GM12891 (cell line): ENCODE data around the gene SLC15A1.

ENCODE experiments used
- DNase-seq: peaks from one replicate; pipeline ENCODE4 v3.0.0; 2011; ENCODE audit warnings: low spot score; ENCODE audit not compliant: insufficient read length
- FAIRE-seq: peaks from 2 replicates; lab custom pipeline; 2011; peaks lifted over from hg19 to GRCh38; lab: Jason Lieb, UNC
- PAX5 ChIP-seq: IDR thresholded peaks from 2 replicates; pipeline ENCODE4 v1.6.1; 2011; ENCODE audit warnings: low read length, moderate library complexity, mild to moderate bottlenecking; ENCODE audit not compliant: insufficient read depth, severe bottlenecking
- POLR2A ChIP-seq: IDR thresholded peaks from 2 replicates; pipeline ENCODE4 v1.6.1; 2011; ENCODE audit warnings: low read depth, low read length, control low read depth
- POLR2AphosphoS5 ChIP-seq: IDR thresholded peaks from 2 replicates; pipeline ENCODE4 v1.6.1; 2011; ENCODE audit warnings: low read depth, low read length, control low read depth
- POU2F2 ChIP-seq: IDR thresholded peaks from 2 replicates; pipeline ENCODE4 v1.6.1; 2011; ENCODE audit warnings: low read depth, mild to moderate bottlenecking, control low read depth, low read length, moderate library complexity
- SPI1 ChIP-seq: IDR thresholded peaks from 2 replicates; pipeline ENCODE4 v1.6.1; 2011; ENCODE audit warnings: low read depth, low read length, control low read depth
- TAF1 ChIP-seq: IDR thresholded peaks from 2 replicates; pipeline ENCODE4 v1.6.1; 2011; ENCODE audit warnings: low read depth, low read length, control low read depth

The SLC15A1 gene

DNA sequence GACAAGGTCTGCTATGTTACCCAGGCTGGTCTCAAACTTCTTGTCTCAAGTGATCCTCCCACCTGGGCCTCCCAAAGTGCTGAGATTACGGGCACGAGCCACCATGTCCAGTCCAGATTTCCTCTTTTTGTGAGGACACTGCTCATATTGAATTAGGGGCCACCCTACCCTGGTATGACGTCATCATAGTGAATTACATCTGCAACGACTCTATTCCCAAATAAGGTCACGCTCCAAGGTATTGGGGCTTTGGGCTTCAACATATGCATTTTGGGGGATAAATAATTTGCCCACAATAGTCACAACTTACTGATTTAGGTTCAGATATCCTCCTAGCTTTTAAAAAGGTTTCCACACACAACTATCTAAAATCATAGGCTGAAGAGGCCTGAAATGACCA is 9.5 kb downstream of the SLC15A1 start:
- DNase-seq (no peak), FAIRE-seq (no peak)
- no peak for TF ChIP-seq POLR2A
- TF ChIP-seq POLR2AphosphoS5, result no peak
- no peak for TF ChIP-seq SPI1
- no peak for TF ChIP-seq TAF1
- TF ChIP-seq POU2F2, result no peak
- TF ChIP-seq PAX5, result no peak

DNA sequence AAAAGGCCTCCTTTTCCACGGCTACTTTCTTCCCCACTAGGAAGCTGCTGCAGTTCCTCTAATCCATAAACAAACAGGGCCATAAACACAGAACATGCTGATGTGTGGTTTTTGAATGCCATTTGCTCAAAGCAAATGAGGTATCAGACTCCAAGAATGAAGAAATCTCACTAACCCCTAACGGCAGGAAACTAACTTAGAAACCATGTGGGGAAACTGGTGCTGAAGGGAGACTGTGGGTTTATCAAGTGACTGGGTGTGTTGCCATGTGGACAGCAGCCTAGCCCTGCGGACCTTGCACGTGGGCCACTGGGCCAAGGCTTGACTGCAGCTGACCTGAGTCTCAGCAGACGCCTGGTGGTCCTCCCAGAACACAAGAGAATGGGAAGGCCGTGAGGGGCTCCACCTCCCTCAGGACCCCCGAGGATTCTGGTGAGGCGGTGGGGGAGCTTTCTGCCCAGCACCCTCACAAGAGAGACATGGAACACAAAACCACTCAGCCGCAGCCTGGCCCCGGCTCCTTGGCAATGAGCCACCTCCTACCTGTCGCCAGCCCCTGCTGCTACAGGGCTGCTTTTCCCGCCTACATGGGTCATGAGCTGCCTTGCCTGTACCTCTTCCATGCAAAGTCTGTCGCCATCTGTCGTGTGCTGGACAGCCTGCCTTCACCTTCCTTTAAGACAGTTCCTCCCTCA is 10.6 kb downstream of the SLC15A1 start:
- FAIRE-seq, result no peak
- TF ChIP-seq POU2F2 (no peak), TAF1 (no peak), SPI1 (no peak), PAX5 (no peak), POLR2A (no peak), POLR2AphosphoS5 (no peak)
- DNase-seq, result no peak

DNA sequence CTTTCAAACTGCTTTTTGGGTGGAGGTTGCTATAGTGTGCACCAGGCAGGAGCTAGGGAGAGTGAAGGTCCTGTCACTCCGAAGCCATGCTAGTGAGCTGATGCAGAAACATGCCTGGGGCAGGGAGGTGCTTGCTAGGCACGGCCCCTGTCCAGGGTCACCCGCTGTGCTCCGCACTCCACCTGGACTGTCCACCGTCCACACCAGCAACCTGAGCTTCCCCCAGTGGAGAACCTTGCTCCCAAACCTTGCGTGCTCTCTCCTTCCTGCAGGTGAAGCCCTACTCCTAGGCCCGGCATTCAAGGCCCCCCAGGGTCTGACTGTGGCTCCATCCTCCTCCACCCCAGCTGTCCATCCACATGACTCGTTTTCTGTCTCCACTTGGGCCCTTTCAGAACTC is 12.3 kb downstream of the SLC15A1 start:
- no peak for TF ChIP-seq TAF1
- no peak for TF ChIP-seq POLR2A
- DNase-seq, result no peak
- no peak for FAIRE-seq

DNA sequence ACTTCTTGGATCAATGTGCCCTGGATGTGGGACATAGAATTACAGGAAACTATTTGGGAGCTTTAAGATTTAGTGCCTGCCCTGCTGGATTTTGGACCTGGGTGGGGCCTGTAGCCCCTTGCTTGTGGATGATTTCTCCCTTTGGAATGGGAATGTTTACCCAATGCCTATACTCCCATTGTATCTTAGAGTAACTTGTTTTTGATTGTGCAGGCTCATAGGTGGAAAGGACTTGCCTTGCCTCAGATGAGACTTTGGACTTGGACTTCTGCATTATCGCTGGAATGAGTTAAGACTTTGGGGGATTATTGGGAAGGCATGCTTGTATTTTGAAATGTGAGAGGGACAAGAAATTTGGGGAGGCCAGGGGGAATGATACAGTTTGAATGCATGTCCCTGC is 13.5 kb downstream of the SLC15A1 start:
- no peak for FAIRE-seq

DNA sequence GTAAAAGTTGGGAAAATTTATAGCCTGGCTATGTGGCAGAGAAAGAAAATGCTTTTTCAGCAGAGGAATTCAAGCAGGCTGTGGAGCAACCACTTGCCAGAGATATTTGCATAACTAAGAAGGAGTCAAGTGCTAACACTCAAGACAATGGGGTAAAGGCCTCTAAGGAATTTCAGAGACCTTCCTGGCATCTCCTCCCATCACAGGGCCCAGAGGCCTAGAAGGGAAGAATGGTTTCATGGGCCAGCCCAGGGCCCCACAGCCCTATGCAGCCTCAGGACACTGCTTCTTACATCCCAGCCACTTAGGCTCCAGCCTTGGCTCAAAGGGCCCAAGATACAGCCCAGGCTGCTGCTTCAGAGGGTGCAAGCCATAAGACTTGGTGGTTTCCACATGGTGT is 14.3 kb downstream of the SLC15A1 start:
- TF ChIP-seq POLR2A, result no peak
- TF ChIP-seq POU2F2, result no peak

More for the DNA sequence above, 13.5 kb downstream of the SLC15A1 start:
- TF ChIP-seq POLR2A (no peak), SPI1 (no peak), TAF1 (no peak), POLR2AphosphoS5 (no peak), POU2F2 (no peak), PAX5 (no peak)
- no peak for DNase-seq

DNA sequence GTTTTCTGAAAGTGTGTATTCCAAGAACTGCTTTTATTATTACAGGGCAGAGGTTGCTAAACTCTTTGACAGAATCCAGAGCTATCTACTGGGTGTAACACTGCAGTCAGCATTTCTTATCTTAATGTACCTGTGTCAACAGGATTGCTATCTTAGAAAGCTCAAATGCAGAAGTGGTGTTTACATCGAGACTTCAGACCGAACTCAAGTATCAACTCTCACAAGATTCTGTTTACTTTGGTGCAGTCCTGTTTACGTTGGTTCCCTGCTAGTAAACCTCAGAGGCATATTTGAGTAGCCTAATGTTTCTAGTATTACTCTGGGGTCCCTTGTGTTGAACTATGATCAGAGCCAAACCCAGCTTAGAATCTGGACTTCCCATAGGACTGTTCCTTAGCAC is 20.5 kb downstream of the SLC15A1 start:
- no peak for TF ChIP-seq SPI1
- TF ChIP-seq POU2F2, result no peak
- FAIRE-seq (no peak), DNase-seq (no peak)

More for the DNA sequence above, 14.3 kb downstream of the SLC15A1 start:
- FAIRE-seq (no peak), DNase-seq (no peak)

DNA sequence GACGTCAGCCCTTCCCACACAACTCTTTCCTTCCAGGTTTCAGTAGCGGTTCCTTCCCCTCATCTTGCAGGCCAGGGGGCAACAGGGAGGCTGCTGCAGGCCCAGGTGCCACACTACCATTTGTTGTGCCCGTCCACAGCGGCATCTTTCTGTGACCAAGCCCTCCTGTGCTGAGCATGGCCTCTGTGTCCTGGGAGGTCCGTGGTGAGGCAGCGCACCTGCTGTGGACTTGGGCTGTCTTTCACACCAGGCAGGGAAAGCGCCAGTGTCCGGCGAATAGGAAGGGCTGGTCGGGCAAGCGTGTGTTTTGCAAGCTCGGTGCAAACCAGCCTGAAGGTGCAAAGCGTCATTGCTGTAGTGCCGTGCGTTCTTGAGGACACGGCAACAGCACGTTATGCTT is 21.4 kb downstream of the SLC15A1 start:
- DNase-seq (no peak), FAIRE-seq (no peak)
- no peak for TF ChIP-seq TAF1
- no peak for TF ChIP-seq PAX5
- no peak for TF ChIP-seq POLR2AphosphoS5
- no peak for TF ChIP-seq POLR2A
- no peak for TF ChIP-seq SPI1
- no peak for TF ChIP-seq POU2F2

DNA sequence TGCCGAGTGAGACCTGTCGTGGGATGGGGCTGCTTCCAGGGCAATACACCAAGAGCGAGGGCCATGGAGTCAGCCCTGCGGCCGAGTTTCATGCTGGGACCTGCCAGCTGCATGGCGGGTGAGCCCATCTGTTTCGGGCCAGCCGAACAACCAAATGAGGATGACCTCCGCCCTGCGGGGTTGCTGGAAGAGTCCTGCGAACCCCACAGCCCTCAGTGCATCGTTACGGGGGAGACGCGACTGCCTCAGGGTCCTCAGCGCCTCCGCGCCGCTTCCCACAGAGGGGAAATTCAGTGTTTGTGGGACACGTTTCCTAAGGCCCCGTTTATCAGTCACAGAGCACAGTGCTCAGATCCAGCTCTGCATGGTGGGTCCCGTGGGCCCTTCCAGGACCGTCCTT is 22.0 kb downstream of the SLC15A1 start:
- no peak for FAIRE-seq
- no peak for TF ChIP-seq SPI1
- no peak for TF ChIP-seq POLR2A
- TF ChIP-seq PAX5, result no peak
- TF ChIP-seq POLR2AphosphoS5, result no peak
- no peak for TF ChIP-seq TAF1
- TF ChIP-seq POU2F2, result no peak
- DNase-seq, result no peak

DNA sequence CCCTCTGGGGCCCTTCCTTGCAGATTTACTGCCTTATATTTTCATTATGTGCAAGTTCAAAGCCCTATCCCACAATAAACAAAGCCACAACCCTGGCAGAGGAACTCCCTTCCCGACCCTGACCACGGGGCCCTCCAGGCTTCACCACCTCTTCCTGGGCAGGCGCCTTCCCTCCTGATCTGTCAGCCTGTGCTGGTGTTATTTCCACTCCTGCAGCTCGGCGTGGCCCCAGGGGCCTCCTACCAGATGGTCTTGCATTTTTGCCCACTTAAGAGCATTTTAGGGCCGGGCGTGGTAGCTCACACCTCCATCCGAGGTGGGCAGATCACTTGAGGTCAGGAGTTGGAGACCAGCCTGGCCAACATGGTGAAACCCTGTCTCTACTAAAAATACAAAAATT is 22.8 kb downstream of the SLC15A1 start:
- FAIRE-seq, result no peak
- TF ChIP-seq SPI1, result no peak
- no peak for TF ChIP-seq PAX5
- TF ChIP-seq POLR2A, result no peak
- TF ChIP-seq TAF1, result no peak
- TF ChIP-seq POLR2AphosphoS5, result no peak
- no peak for TF ChIP-seq POU2F2
- no peak for DNase-seq

DNA sequence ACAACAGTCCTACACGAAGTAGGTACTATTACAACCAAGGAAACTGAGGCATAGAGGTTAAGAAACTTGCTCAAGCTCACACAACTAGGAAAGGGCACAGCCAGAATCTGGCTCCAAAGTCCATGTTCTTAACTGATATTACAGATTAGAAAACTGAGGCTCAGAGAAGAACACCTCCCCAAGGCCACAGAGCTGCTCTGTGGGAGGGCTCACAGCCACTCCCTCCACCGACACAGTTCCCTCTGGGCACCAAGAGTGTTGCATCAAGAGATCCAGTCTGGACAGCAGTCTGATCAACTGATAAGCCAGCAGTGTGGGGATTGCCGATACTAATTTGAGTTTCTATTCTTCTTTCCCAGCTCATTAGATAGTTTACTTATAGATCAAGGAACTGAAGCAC is 29.5 kb downstream of the SLC15A1 start:
- DNase-seq (no peak), FAIRE-seq (no peak)
- no peak for TF ChIP-seq POU2F2
- TF ChIP-seq TAF1, result no peak
- TF ChIP-seq PAX5, result no peak
- no peak for TF ChIP-seq SPI1

DNA sequence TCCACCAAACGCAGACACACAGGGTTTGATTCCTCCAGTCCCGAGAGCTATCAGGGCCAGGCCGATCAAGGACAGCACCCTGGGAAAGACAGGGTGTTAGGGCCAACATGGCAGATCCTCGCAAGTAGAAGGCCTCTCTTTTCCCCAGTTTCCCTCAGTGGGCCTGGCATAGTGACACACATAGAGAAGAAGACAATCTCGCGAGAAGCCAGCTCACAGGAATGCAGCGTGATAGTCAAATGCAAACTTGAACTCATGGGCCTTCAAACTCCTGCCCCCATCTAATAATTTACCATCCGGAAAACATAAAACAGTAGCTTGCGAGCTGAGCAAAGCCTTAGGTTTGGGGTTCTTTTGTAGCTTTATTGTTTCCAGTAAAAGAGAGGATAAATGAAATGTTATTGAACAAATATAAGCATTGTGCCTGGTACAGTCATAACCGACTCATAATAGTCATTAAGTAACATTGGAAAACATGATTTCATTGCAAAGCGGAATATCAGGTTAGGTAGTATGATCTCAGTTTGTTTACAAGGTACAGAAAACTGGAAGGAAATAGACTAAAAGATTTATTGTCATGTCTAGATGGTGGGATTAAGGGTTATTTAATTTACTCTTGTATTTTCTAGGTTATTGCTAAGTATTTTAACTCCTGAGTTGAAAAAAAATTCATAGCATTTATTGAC is 30.5 kb downstream of the SLC15A1 start:
- DNase-seq (no peak), FAIRE-seq (no peak)

More for the DNA sequence above, 30.5 kb downstream of the SLC15A1 start:
- TF ChIP-seq POLR2A, result no peak
- TF ChIP-seq SPI1, result no peak
- TF ChIP-seq TAF1, result no peak
- no peak for TF ChIP-seq POLR2AphosphoS5
- no peak for TF ChIP-seq POU2F2
